BJ (cell line): ENCODE data around the gene NSG1. TPM values are rescaled to one million over a fixed set of nuclear protein-coding genes. Genes with fewer than 3 reads are reported as not detected.

ENCODE experiments used
- CTCF ChIA-PET: fragments of 350-600 bp; formaldehyde crosslinking; extraction: SDS; loops from one replicate; lab custom pipeline; 2021; ENCODE audit warnings: antibody characterized with exemption, inconsistent platforms; lab: Yijun Ruan, JAX
- POLR2A ChIA-PET: fragments of 300-600 bp; sonication (Branson Sonifier 250); formaldehyde crosslinking; extraction: SDS; loops from one replicate; lab custom pipeline; 2021; ENCODE audit warnings: antibody characterized with exemption; lab: Charles Lee
- DNase-seq: peaks from one replicate; pipeline ENCODE4 v3.0.0-alpha.2; 2011; ENCODE audit warnings: low read depth
- H3K27me3 ChIP-seq: 2 replicates; pipeline ENCODE4 v1.6.0; 2011; ENCODE audit warnings: low read length; ENCODE audit not compliant: control insufficient read depth, insufficient read depth
- H3K36me3 ChIP-seq: 2 replicates; pipeline ENCODE4 v1.5.1; 2011; ENCODE audit warnings: low read length; ENCODE audit not compliant: control insufficient read depth, insufficient read depth
- H3K4me3 ChIP-seq: 2 replicates; pipeline ENCODE4 v1.5.1; 2011; ENCODE audit warnings: low read depth, mild to moderate bottlenecking, control low read depth, low read length
- CTCF ChIP-seq: IDR thresholded peaks from 2 replicates; pipeline ENCODE4 v1.5.1; 2011; ENCODE audit warnings: low read depth, mild to moderate bottlenecking, control low read depth, inconsistent platforms, low read length, moderate library complexity; ENCODE audit not compliant: insufficient read depth
- polyA plus RNA-seq: library from polyadenylated mRNA; depleted of rRNA; stranded (reverse); fragments of >200 nt; gene quantifications from 2 replicates; pipeline ENCODE4 v1.2.3, GENCODE V29; 2011

The NSG1 gene
- polyA plus RNA-seq, 1 experiment: 0.17 TPM

GRCh38 chr4:4406455-4407298, 19.8 kb downstream of the NSG1 start:
- no peak for TF ChIP-seq CTCF
- Histone ChIP-seq H3K27me3 (peaks cover 26% of the 10 kb centered on the region), H3K4me3 (no peak overlapping the region), H3K36me3 (no peaks in the 10 kb centered on the region)
- DNase-seq: no peak
- ChIA-PET POLR2A (no interaction called here), CTCF (interaction anchor here (0.7 kb wide), 1 partner anchor 71 kb away, joined by 3 read pairs; no protein-coding TSS in a partner anchor)

- POLR2A ChIA-PET: no interaction called here
- Histone ChIP-seq H3K36me3 (no peaks in the 10 kb centered on the region), H3K4me3 (no peak overlapping the region), H3K27me3 (peaks cover 24% of the 10 kb centered on the region)
- TF ChIP-seq CTCF: no peak
- CTCF ChIA-PET: no interaction called here
- DNase-seq: no peak
Measured at GRCh38 chr4:4407299-4408131, 20.6 kb downstream of the NSG1 start.

GRCh38 chr4:4408132-4408523, 21.2 kb downstream of the NSG1 start:
- Histone ChIP-seq H3K27me3 (peaks cover 24% of the 10 kb centered on the region), H3K4me3 (no peak overlapping the region), H3K36me3 (no peaks in the 10 kb centered on the region)
- POLR2A ChIA-PET: interaction anchor here (0.6 kb wide), 1 partner anchor 12 kb away, joined by 3 read pairs; no protein-coding TSS in a partner anchor
- CTCF ChIA-PET: no interaction called here
- no peak for TF ChIP-seq CTCF
- DNase-seq: no peak

GRCh38 chr4:4408576-4409335, 21.9 kb downstream of the NSG1 start:
- ChIA-PET POLR2A (interaction anchor here (0.6 kb wide), 1 partner anchor 13 kb away, joined by 3 read pairs; no protein-coding TSS in a partner anchor), CTCF (no interaction called here)
- no peaks in the 10 kb centered on the region for H3K36me3 ChIP-seq
- H3K4me3 ChIP-seq: no peak overlapping the region
- no peak for TF ChIP-seq CTCF
- DNase-seq: no peak
- H3K27me3 ChIP-seq: peaks cover 22% of the 10 kb centered on the region
